CD4-positive, alpha-beta T cell (primary cell): ENCODE data around the gene FHDC1. TPM values are rescaled to one million over a fixed set of nuclear protein-coding genes. Genes with fewer than 3 reads are reported as not detected.
A peak's percentile ranks its signal among the peaks of the same experiment; 100 is the strongest.

ENCODE experiments used
- ATAC-seq: fragments of 200-7000 bp; cut with Tn5 transposase; one replicate; pipeline ENCODE4 v1.10.0; 2022; ENCODE audit warnings: mild to moderate bottlenecking; ENCODE audit not compliant: poor library complexity
- CTCF ChIA-PET: fragments of 350-600 bp; sonication (Branson Sonifier 250); formaldehyde crosslinking; loops from one replicate; lab custom pipeline; 2021; ENCODE audit warnings: antibody characterized with exemption, inconsistent platforms; lab: Charles Lee
- POLR2A ChIA-PET: fragments of 350-600 bp; sonication (Branson Sonifier 250); formaldehyde crosslinking; loops from one replicate; lab custom pipeline; 2021; ENCODE audit warnings: antibody characterized with exemption, inconsistent platforms; lab: Charles Lee
- DNase-seq, 14 experiments: peaks; one replicate each; pipeline ENCODE4 v3.0.0-alpha.2; 2013 to 2020; ENCODE audit warnings: mixed read lengths in 2 of 14
- H3K27ac ChIP-seq, 2 donors: one replicate each; pipeline versions ENCODE4 v1.5.1 to v1.7.0; 2013; ENCODE audit warnings: low read length in 2 of 2, low read depth in 1 of 2, mild to moderate bottlenecking in 1 of 2
- H3K27me3 ChIP-seq, 2 experiments: 1 replicate in 1 of 2; 2 replicates in 1 of 2; pipeline versions ENCODE4 v1.6.1 to v1.7.0; 2013; ENCODE audit warnings: low read length in 2 of 2, control low read depth in 1 of 2, mild to moderate bottlenecking in 1 of 2, moderate library complexity in 1 of 2; ENCODE audit not compliant: insufficient read depth in 2 of 2, control insufficient read depth in 1 of 2
- H3K36me3 ChIP-seq: one replicate; pipeline ENCODE4 v1.6.1; 2013; ENCODE audit warnings: low read length, control low read depth; ENCODE audit not compliant: insufficient read depth
- H3K4me1 ChIP-seq: one replicate; pipeline ENCODE4 v1.6.1; 2013; ENCODE audit warnings: low read length, control low read depth; ENCODE audit not compliant: insufficient read depth
- H3K4me3 ChIP-seq: one replicate; pipeline ENCODE4 v1.5.1; 2013; ENCODE audit warnings: mild to moderate bottlenecking, low read length, moderate library complexity
- H3K9me3 ChIP-seq, 2 experiments: 1 replicate in 1 of 2; 2 replicates in 1 of 2; pipeline versions ENCODE4 v1.6.1 to v1.7.0; 2013; ENCODE audit warnings: low read length in 2 of 2, mild to moderate bottlenecking in 2 of 2, control low read depth in 1 of 2, moderate library complexity in 1 of 2; ENCODE audit not compliant: control insufficient read depth in 1 of 2, insufficient read depth in 1 of 2
- H3K27ac Mint-ChIP-seq: one replicate; pipeline ENCODE4 v1.8.0; 2020; ENCODE audit warnings: mixed read lengths
- H3K27me3 Mint-ChIP-seq: one replicate; pipeline ENCODE4 v1.8.0; 2021; ENCODE audit warnings: mixed read lengths
- H3K36me3 Mint-ChIP-seq: one replicate; pipeline ENCODE4 v1.8.0; 2021; ENCODE audit warnings: low read depth, mixed read lengths
- H3K4me1 Mint-ChIP-seq: one replicate; pipeline ENCODE4 v1.8.0; 2021; ENCODE audit warnings: low read depth, mixed read lengths
- H3K4me3 Mint-ChIP-seq: one replicate; pipeline ENCODE4 v1.8.0; 2020; ENCODE audit warnings: mild to moderate bottlenecking, mixed read lengths
- H3K9me3 Mint-ChIP-seq: one replicate; pipeline ENCODE4 v1.8.0; 2020; ENCODE audit warnings: mixed read lengths
- intact Hi-C, 2 experiments: fragments of 100-400 bp; cut with DNase I in 1 of 2; cut with micrococcal nuclease in 1 of 2; formaldehyde crosslinking; loops; one replicate each; pipeline versions ENCODE4 v1.15.1 to v1.9.0; 2023 to 2025; cut with DNase I, micrococcal nuclease
- total RNA-seq, 174 experiments: library from RNA in 2 of 174; stranded (reverse) in 2 of 174; gene quantifications; one replicate each; pipeline ENCODE4 v1.2.3 and lab custom pipeline; 2021 to 2026
- TF ChIP-seq, protein P1 (sequence below): fragments of 200-600 bp; IDR thresholded peaks from one replicate; pipeline ENCODE4 v1.8.0; 2022; ENCODE audit warnings: antibody characterized with exemption, mild to moderate bottlenecking

FHDC1 gene
- total RNA-seq, 2 experiments from 2014 or later = 0.03 TPM; not detected in 1

- CTCF ChIA-PET = no interaction called here
- no peak for ATAC-seq
Measured at GRCh38 chr4:152956147-152956546, 20.0 kb downstream of the FHDC1 start.

DNA sequence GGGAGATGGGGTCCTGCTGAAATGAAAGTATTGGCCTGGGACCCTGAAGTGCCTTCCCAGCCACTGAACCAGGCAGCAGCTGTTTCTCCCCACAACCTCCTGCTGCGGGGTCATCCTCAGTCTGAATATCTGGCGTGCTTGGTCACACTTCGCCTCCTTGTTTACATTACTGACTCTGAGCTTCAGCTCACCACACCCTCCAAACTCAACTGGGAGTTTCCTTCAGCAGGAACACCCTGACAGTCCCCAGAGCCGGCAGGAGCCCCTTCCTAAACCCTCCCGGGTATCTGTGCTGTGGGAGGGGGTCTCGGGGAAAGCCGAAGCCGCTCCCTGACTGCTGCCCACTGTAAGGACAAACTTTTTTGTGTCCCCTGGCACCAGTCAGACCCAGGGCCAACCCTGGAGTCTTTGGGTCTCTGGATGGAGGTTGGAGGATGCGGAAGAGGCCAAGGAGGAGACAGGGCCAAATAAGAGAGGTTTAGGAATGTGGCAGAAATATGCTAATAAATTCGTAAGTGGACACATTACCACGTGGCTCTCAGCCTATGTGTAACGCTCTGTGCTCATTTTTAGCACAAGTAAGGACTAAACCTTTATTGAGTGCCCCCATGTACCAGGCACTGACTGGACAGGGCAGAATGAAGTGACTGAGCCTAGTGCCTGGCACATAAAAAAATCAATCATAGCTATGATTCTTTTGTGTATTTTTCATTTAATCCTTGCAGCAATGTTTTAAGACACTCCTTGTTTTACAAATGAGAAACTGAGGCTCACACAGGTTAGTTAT, 20.7 kb downstream of the FHDC1 start:
- Histone ChIP-seq H3K4me1 (no peaks in the 10 kb centered on the region), H3K27me3 (no peaks in the 10 kb centered on the region), H3K4me3 (no peak overlapping the region), H3K36me3 (no peaks in the 10 kb centered on the region), H3K27ac (no peak overlapping the region), H3K9me3 (no peaks in the 10 kb centered on the region)
- Mint-ChIP-seq H3K9me3 (no peaks in the 10 kb centered on the region), H3K27me3 (peaks cover 3% of the 10 kb centered on the region), H3K27ac (no peak overlapping the region), H3K4me3 (no peak overlapping the region), H3K4me1 (no peaks in the 10 kb centered on the region), H3K36me3 (no peaks in the 10 kb centered on the region)
- no peak for DNase-seq
- ChIA-PET POLR2A (no interaction called here), CTCF (no interaction called here)
- no peak for ATAC-seq
- TF ChIP-seq, protein P1, sequence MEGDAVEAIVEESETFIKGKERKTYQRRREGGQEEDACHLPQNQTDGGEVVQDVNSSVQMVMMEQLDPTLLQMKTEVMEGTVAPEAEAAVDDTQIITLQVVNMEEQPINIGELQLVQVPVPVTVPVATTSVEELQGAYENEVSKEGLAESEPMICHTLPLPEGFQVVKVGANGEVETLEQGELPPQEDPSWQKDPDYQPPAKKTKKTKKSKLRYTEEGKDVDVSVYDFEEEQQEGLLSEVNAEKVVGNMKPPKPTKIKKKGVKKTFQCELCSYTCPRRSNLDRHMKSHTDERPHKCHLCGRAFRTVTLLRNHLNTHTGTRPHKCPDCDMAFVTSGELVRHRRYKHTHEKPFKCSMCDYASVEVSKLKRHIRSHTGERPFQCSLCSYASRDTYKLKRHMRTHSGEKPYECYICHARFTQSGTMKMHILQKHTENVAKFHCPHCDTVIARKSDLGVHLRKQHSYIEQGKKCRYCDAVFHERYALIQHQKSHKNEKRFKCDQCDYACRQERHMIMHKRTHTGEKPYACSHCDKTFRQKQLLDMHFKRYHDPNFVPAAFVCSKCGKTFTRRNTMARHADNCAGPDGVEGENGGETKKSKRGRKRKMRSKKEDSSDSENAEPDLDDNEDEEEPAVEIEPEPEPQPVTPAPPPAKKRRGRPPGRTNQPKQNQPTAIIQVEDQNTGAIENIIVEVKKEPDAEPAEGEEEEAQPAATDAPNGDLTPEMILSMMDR = no peak
- intact Hi-C loops = no loop called here

More at GRCh38 chr4:152956147-152956546, 20.0 kb downstream of the FHDC1 start:
- H3K36me3 Mint-ChIP-seq = no peaks in the 10 kb centered on the region
- H3K4me1 Mint-ChIP-seq = no peaks in the 10 kb centered on the region
- Histone ChIP-seq H3K9me3 (no peaks in the 10 kb centered on the region), H3K4me3 (no peak overlapping the region), H3K4me1 (no peaks in the 10 kb centered on the region), H3K36me3 (no peaks in the 10 kb centered on the region), H3K27me3 (no peaks in the 10 kb centered on the region), H3K27ac (no peak overlapping the region)
- no peak for DNase-seq
- H3K9me3 Mint-ChIP-seq = no peaks in the 10 kb centered on the region
- peaks cover 3% of the 10 kb centered on the region for H3K27me3 Mint-ChIP-seq
- no peak overlapping the region for H3K27ac Mint-ChIP-seq
- no peak overlapping the region for H3K4me3 Mint-ChIP-seq
- intact Hi-C loops = no loop called here
- TF ChIP-seq, protein P1 = no peak
- POLR2A ChIA-PET = no interaction called here

- H3K27me3 Mint-ChIP-seq = peaks cover 3% of the 10 kb centered on the region
- H3K27me3 ChIP-seq = no peaks in the 10 kb centered on the region
- H3K9me3 Mint-ChIP-seq = no peaks in the 10 kb centered on the region
- DNase-seq = peak in 1 of 14 experiments; percentile 29
- H3K4me1 ChIP-seq = no peaks in the 10 kb centered on the region
- H3K4me3 ChIP-seq = no peak overlapping the region
- no peaks in the 10 kb centered on the region for H3K4me1 Mint-ChIP-seq
- no peaks in the 10 kb centered on the region for H3K36me3 Mint-ChIP-seq
- H3K27ac Mint-ChIP-seq = no peak overlapping the region
- TF ChIP-seq, protein P1 = no peak
- no peak overlapping the region for H3K4me3 Mint-ChIP-seq
- ATAC-seq = no peak
- H3K9me3 ChIP-seq = no peaks in the 10 kb centered on the region
- H3K36me3 ChIP-seq = no peaks in the 10 kb centered on the region
- no peak overlapping the region for H3K27ac ChIP-seq
- intact Hi-C loops = no loop called here
- CTCF ChIA-PET = no interaction called here
- POLR2A ChIA-PET = no interaction called here
Measured at GRCh38 chr4:152957437-152958171, 21.5 kb downstream of the FHDC1 start.
